Measurements from ENCODE around the gene TYW1.

DNA sequence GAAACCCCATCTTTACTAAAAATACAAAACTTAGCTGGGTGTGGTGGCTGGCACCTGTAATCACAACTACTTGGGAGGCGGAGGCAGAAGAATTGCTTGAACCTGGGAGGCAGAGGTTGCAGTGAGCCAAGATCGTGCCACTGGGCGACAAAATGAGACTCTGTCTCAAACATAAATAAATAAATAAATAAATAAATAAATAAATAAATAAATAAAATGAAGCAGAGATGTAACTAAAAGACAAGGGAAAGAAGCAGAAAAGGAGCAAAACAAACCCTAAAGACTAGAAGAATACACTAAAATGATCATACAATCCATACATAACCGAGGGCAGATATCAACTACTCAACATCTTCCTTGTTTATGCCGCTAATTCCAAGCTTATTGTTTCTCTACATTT lies 209.8 kb downstream of the TYW1 start:
- TF ChIP-seq POLR2A (IDR thresholded peaks at IDR 0.05; ENCODE audit: low read length) (no peak), GATA1 (IDR thresholded peaks at IDR 0.05; ENCODE audit: low read depth, low read length) (no peak)

Measured in erythroblast (primary cell).